Activated CD4-positive, alpha-beta T cell treated with anti-CD3 and anti-CD28 coated beads, Interleukin-2, amount 10 ng/mL, durations not matched to agents 24 days and 14 days (primary cell): ENCODE data around the gene ZNF358. TPM values are rescaled to one million over a fixed set of nuclear protein-coding genes. Genes with fewer than 3 reads are reported as not detected.

Source experiments
- DNase-seq: peaks from one replicate; pipeline ENCODE4 v3.0.0; 2022
- H3K27ac Mint-ChIP-seq: one replicate; pipeline ENCODE4 v1.8.0; 2022; ENCODE audit warnings: mild to moderate bottlenecking, mixed read lengths
- H3K27me3 Mint-ChIP-seq: one replicate; pipeline ENCODE4 v1.8.0; 2022; ENCODE audit warnings: mixed read lengths
- H3K36me3 Mint-ChIP-seq: one replicate; pipeline ENCODE4 v1.8.0; 2022; ENCODE audit warnings: low read depth, mild to moderate bottlenecking, mixed read lengths
- H3K4me1 Mint-ChIP-seq: one replicate; pipeline ENCODE4 v1.8.0; 2021; ENCODE audit warnings: mixed read lengths
- H3K4me3 Mint-ChIP-seq: one replicate; pipeline ENCODE4 v1.8.0; 2022; ENCODE audit warnings: mild to moderate bottlenecking, moderate library complexity, mixed read lengths
- H3K9me3 Mint-ChIP-seq: one replicate; pipeline ENCODE4 v1.8.0; 2021; ENCODE audit warnings: mixed read lengths
- intact Hi-C: fragments of 100-400 bp; cut with micrococcal nuclease; formaldehyde crosslinking; loops from one replicate; pipeline ENCODE4 v1.15.1; 2023
- total RNA-seq: library from RNA; stranded (reverse); gene quantifications from 2 replicates; pipeline ENCODE4 v1.2.3, GENCODE V29; 2022

Gene ZNF358
- total RNA-seq, 1 donor from 2014 or later = 5.7 TPM

GRCh38 chr19:7504684-7505083 lies 11.2 kb upstream of the ZNF358 start:
- no peak for DNase-seq
- H3K36me3 Mint-ChIP-seq = no peaks in the 10 kb centered on the region
- intact Hi-C loops = no loop called here
- no peak overlapping the region for H3K4me3 Mint-ChIP-seq
- no peaks in the 10 kb centered on the region for H3K9me3 Mint-ChIP-seq
- no peak overlapping the region for H3K27ac Mint-ChIP-seq
- peaks cover 25% of the 10 kb centered on the region for H3K27me3 Mint-ChIP-seq
- peaks cover 8% of the 10 kb centered on the region for H3K4me1 Mint-ChIP-seq

DNA sequence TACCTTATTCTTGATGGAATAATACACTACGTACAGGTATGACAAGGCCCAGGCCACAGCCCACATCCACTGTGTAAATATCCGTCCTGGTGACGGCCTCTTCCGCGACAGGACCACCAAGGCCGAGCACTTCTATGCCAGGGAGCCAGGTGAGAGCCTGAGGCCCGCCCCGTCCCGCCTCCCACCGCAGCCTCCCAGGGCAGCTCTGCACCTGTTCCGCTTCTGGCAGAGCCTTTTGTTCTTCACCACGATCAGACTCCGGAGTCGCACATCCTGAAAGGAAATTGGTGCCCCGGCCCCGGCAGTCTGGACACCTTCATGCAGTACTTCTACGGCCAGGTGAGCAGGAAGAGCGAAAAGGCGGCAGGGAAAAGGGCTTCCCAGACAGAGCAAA lies 10.6 kb upstream of the ZNF358 start:
- intact Hi-C loops = no loop called here
- Mint-ChIP-seq H3K4me1 (peaks cover 8% of the 10 kb centered on the region), H3K27me3 (peaks cover 21% of the 10 kb centered on the region), H3K36me3 (no peaks in the 10 kb centered on the region), H3K27ac (no peak overlapping the region), H3K4me3 (peak overlapping the region; percentile 57), H3K9me3 (no peaks in the 10 kb centered on the region)
- no peak for DNase-seq

DNA sequence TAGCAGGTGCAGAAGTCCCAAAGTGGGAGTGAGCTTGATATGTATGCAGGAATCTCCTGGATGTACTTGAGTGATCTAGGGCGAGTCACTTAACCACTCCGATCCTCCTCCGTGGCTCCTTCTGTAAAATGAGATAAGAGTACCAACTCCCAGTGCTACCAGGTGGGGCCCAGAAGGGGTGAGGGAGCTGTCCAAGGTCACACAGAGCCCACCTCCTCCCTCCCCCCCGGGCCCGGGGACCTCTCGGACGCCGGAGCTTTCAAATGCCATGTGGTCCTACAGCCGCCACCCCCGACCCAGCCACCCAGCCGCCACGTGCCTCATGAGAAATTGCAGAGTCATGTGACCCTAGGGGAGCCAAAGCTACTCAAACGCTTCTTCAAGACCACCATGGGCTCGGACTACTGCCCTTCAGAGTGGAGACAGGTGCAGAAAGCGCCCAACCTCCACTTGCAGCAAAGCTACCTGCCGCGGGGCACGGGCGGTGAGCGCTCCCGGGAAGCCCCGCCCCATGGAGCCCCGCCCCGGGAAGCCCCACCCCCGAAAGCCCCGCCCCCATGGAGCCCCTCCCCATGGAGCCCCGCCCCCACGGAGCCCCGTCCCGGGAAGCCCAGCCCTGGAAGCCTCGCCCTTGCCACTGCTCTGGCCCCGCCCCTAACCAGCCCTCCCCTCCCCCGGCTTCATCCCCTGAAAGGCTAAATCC lies 10.1 kb upstream of the ZNF358 start:
- DNase-seq = no peak
- intact Hi-C loops = no loop called here
- Mint-ChIP-seq H3K4me1 (peaks cover 8% of the 10 kb centered on the region), H3K36me3 (no peaks in the 10 kb centered on the region), H3K4me3 (peak overlapping the region; percentile 57), H3K27me3 (peaks cover 21% of the 10 kb centered on the region), H3K9me3 (no peaks in the 10 kb centered on the region), H3K27ac (no peak overlapping the region)

DNA sequence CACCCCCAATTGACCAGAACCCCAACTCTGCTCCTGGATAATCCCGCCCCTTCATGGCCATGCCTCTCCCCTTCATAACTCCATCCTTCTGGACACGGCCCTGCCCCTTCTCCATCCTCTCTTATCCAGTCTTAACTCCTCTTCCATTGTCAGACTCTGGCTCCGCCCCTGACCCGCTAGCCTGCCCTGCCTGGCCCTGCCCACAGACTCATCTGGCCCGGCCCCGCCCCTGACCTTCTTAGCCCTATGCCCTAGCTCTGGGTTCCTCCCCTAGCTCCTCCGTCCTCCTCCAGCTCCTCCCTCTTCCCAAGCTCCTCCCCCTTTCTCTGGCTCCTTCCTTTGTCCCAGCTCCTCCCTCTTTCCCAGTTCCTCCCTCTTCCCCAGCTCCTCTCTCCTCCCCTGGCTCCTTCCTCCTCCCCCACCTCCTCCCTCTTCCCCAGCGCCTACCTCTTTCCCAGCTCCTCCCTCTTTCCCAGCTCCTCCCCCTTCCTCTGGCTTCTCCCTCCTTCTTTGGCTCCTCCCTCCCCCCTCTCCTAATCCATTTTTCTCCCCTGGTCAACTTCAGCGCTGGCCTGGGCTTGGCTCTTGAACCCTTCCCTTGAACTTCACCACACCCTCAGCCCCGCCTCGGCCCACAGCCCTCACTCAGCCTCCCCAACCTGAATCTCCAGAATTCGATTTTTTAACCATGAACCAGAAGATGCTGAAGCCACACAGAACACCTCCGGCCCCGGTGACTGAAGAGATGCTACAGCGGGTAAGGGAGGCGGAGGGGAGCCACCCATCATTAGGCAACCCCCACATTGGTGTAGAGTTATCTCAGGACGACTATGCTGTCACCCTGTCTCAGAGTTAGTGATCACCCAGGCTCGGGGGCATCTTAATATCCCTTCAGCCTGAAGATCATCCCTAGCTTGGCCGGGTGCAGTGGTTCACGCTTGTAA lies 9.2 kb upstream of the ZNF358 start:
- DNase-seq = peak; percentile 84
- Mint-ChIP-seq H3K36me3 (no peaks in the 10 kb centered on the region), H3K4me3 (peak overlapping the region; percentile 28), H3K9me3 (no peaks in the 10 kb centered on the region), H3K27ac (no peak overlapping the region), H3K27me3 (peaks cover 16% of the 10 kb centered on the region), H3K4me1 (peaks cover 8% of the 10 kb centered on the region)
- intact Hi-C loops = no loop called here

DNA sequence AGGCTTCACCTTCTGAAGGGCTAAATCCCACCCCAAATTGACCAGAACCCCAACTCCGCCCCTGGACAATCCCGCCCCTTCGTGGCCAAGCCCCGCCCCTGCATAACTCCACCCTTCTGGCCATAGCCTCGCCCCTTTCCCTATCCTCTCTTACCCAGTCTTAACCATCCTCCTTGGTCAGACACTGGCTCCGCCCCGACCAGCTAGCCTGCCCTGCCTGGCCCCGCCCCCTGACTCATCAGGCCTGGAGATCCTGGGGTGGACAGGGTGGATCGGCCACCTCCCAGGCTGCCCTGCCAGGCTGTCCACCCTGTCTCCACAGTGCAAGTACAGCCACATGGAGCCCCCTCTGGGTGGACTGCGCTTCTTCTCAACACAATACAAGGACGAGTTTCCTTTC lies 8.0 kb upstream of the ZNF358 start:
- no peaks in the 10 kb centered on the region for H3K36me3 Mint-ChIP-seq
- H3K27me3 Mint-ChIP-seq = peaks cover 11% of the 10 kb centered on the region
- intact Hi-C loops = no loop called here
- H3K4me1 Mint-ChIP-seq = peaks cover 8% of the 10 kb centered on the region
- DNase-seq = peak; percentile 70
- no peaks in the 10 kb centered on the region for H3K9me3 Mint-ChIP-seq
- H3K4me3 Mint-ChIP-seq = no peak overlapping the region
- H3K27ac Mint-ChIP-seq = no peak overlapping the region

GRCh38 chr19:7509625-7510024 lies 6.3 kb upstream of the ZNF358 start:
- H3K27ac Mint-ChIP-seq = no peak overlapping the region
- intact Hi-C loops = no loop called here
- H3K4me1 Mint-ChIP-seq = peaks cover 8% of the 10 kb centered on the region
- no peaks in the 10 kb centered on the region for H3K9me3 Mint-ChIP-seq
- DNase-seq = peak; percentile 71
- no peak overlapping the region for H3K4me3 Mint-ChIP-seq
- no peaks in the 10 kb centered on the region for H3K36me3 Mint-ChIP-seq
- H3K27me3 Mint-ChIP-seq = peaks cover 14% of the 10 kb centered on the region

- Mint-ChIP-seq H3K4me3 (no peak overlapping the region), H3K27me3 (peaks cover 24% of the 10 kb centered on the region), H3K27ac (no peak overlapping the region), H3K9me3 (no peaks in the 10 kb centered on the region), H3K36me3 (no peaks in the 10 kb centered on the region), H3K4me1 (peaks cover 7% of the 10 kb centered on the region)
- no peak for DNase-seq
- intact Hi-C loops = no loop called here
These were observed 3.5 kb upstream of the ZNF358 start for GRCh38 chr19:7512400-7512851.

GRCh38 chr19:7513809-7514642 lies 1.9 kb upstream of the ZNF358 start:
- Mint-ChIP-seq H3K27ac (no peak overlapping the region), H3K9me3 (no peaks in the 10 kb centered on the region), H3K36me3 (peaks cover 1% of the 10 kb centered on the region), H3K4me3 (peak overlapping the region; percentile 5), H3K4me1 (peaks cover 7% of the 10 kb centered on the region), H3K27me3 (peaks cover 33% of the 10 kb centered on the region)
- DNase-seq = no peak
- intact Hi-C loops = no loop called here

DNA sequence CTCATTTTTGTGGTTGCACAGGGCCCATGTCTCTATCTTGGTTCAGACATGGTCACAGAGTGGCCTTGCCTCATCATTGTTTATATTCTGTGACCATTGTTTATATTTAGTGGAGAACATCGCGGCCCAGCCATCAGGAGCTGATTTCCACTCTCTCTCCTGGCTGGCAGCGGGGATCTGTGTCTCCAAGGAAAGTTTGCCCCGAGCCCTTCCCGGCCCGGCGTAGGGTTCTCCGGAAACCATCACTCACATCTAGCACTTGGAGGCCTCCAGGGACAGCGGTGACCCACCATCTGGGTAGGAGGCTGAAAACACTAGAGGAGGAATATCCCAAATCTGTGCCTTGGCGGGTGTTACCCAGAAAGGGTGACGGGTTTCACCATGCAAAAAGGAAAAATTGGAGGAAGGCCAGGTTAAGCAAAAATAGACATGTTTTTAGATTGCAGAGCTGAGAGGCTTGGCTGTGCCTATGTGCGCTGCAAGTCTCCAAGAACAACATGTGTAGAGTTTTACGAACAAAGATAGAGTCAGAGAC lies 726 bp upstream of the ZNF358 start:
- H3K4me3 Mint-ChIP-seq = peak overlapping the region; percentile 78
- intact Hi-C loops = no loop called here

DNA sequence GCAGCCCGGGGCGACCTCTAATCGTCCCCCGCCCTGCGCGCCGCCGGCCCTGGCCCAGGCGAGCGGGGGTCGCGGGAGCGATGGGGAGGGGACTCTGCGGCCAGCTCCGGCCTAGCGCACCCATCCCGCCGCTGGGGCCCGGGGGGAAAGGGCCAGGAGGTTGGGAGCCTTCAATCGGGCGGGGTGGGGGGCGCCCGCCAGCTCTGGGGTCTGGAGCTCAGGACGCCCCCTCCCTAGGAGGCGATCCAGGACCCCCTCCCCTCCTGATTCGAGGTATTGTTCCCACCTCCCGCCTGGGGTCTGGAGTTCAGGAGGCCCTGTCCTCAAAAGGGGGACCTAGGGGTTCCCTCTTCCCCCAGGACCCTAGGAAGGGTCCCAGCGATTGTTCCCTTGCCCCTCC lies 430 bp downstream of the ZNF358 start:
- H3K4me3 Mint-ChIP-seq = peak overlapping the region; percentile 67
- peaks cover 7% of the 10 kb centered on the region for H3K4me1 Mint-ChIP-seq
- intact Hi-C loops = no loop called here
- DNase-seq = no peak
- H3K27ac Mint-ChIP-seq = no peak overlapping the region
- peaks cover 33% of the 10 kb centered on the region for H3K27me3 Mint-ChIP-seq
- H3K9me3 Mint-ChIP-seq = no peaks in the 10 kb centered on the region
- peaks cover 1% of the 10 kb centered on the region for H3K36me3 Mint-ChIP-seq

More for the DNA sequence above, 726 bp upstream of the ZNF358 start:
- peaks cover 7% of the 10 kb centered on the region for H3K4me1 Mint-ChIP-seq
- DNase-seq = no peak
- peaks cover 33% of the 10 kb centered on the region for H3K27me3 Mint-ChIP-seq
- peaks cover 1% of the 10 kb centered on the region for H3K36me3 Mint-ChIP-seq
- H3K9me3 Mint-ChIP-seq = no peaks in the 10 kb centered on the region
- peak overlapping the region; percentile 76 for H3K27ac Mint-ChIP-seq

- Mint-ChIP-seq H3K9me3 (no peaks in the 10 kb centered on the region), H3K27ac (peak overlapping the region; percentile 34), H3K27me3 (peaks cover 34% of the 10 kb centered on the region), H3K4me1 (peaks cover 9% of the 10 kb centered on the region), H3K4me3 (peak overlapping the region; percentile 67), H3K36me3 (peaks cover 2% of the 10 kb centered on the region)
- intact Hi-C loops = no loop called here
- DNase-seq = no peak
These were observed 975 bp downstream of the ZNF358 start for GRCh38 chr19:7516878-7517277.

DNA sequence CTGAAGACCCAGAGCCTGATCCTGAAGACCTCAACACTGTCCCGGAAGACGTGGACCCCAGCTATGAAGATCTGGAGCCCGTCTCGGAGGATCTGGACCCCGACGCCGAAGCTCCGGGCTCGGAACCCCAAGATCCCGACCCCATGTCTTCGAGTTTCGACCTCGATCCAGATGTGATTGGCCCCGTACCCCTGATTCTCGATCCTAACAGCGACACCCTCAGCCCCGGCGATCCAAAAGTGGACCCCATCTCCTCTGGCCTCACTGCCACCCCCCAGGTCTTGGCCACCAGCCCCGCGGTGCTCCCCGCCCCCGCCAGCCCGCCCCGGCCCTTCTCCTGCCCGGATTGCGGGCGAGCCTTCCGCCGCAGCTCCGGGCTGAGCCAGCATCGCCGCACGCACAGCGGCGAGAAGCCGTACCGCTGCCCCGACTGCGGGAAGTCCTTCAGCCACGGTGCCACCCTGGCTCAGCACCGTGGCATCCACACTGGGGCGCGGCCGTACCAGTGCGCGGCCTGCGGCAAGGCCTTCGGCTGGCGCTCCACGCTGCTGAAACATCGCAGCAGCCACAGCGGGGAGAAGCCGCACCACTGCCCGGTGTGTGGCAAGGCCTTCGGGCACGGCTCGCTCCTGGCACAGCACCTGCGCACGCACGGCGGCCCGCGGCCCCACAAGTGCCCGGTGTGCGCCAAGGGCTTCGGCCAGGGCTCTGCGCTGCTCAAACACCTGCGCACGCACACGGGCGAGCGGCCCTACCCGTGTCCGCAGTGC lies 3.6 kb downstream of the ZNF358 start:
- intact Hi-C loops = loop anchor here (10.0 kb wide), 1 partner anchor 325 kb away; no protein-coding TSS in a partner anchor
- Mint-ChIP-seq H3K27me3 (peaks cover 29% of the 10 kb centered on the region), H3K4me1 (peaks cover 16% of the 10 kb centered on the region), H3K36me3 (peaks cover 5% of the 10 kb centered on the region), H3K4me3 (no peak overlapping the region), H3K27ac (no peak overlapping the region), H3K9me3 (no peaks in the 10 kb centered on the region)
- DNase-seq = no peak
